DMS 273 (cell line): ENCODE results near the gene LTBP2.
"Not testable (repeated sequence)": the region's sequence is repeated elsewhere in the genome, so short reads cannot be mapped to it uniquely, and the experiment has no call there.

Experiments
- DNase-seq: peaks from one replicate; lab custom pipeline; 2025; ENCODE audit not compliant: unreplicated experiment; lab: John Stamatoyannopoulos, UW

Gene LTBP2

DNA sequence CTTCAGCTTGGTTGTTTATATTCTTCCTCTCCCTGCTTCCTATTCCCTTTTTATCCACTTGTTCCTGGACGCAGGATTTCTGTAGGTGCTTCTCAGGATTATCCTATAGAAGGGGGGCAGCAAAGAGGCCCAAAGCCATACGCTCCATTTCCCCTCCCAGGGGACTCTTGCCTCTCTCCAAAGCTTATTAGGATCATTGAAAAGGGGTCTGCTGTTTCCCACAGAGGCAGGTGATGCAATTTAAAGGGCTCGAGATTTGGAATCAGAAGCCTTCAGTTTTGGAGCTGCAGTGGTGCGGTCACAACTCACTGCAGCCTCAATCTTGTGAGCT, 154.5 kb downstream of the LTBP2 start:
- DNase-seq, result no peak

- no peak for DNase-seq
Observed at GRCh38 chr14:74456684-74457564, 155.1 kb downstream of the LTBP2 start.

DNA sequence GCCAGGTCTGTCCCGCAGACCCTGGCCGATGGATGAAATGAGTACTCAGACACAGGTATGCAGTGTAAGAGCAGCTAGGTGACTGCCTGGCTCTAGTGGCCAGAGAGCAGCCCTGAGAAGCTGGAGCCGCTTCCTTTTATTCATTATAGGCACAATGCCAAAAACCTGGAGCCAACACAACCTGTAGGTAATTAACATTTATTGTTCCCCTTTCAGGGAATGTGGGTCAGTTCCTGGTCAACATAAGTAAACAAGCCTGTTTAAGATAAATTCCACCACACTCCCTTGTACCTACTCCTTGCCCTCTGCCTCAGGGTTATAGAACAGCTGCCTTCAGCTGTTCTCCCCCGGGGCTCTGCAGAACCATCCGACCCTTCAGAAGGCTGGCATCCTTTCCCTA, 157.6 kb downstream of the LTBP2 start:
- not testable (repeated sequence) for DNase-seq
